Astrocyte (in vitro differentiated cells and primary cell): ENCODE results near the gene MAS1.

Experiments
- CTCF ChIP-seq: IDR thresholded peaks from 2 replicates; pipeline ENCODE4 v1.5.1; 2011; ENCODE audit warnings: low read depth, mild to moderate bottlenecking, inconsistent platforms, low read length, moderate library complexity; ENCODE audit not compliant: insufficient read depth
- EZH2 ChIP-seq: IDR thresholded peaks from 2 replicates; pipeline ENCODE4 v1.6.1; 2012; ENCODE audit warnings: mild to moderate bottlenecking, low read length, inconsistent platforms; ENCODE audit not compliant: insufficient read depth

GRCh38 chr6:159890201-159890600, 587 bp upstream of the MAS1 start:
- TF ChIP-seq CTCF (no peak), EZH2 (no peak)
